Panc1 (cell line): ENCODE results near the gene SCGB1C1. TPM values are rescaled to one million over a fixed set of nuclear protein-coding genes. Genes with fewer than 3 reads are reported as not detected.

Source experiments
- ATAC-seq: fragments of 200-7000 bp; cut with Tn5 transposase; 2 replicates; pipeline ENCODE4 v1.9.1; 2020; ENCODE audit warnings: mild to moderate bottlenecking, moderate library complexity
- BruUV-seq: library from RNA; stranded (reverse); fragments of 400-500 nt; replicated peaks from 2 replicates; lab custom pipeline; 2021; lab: Mats Ljungman, UMichigan
- CTCF ChIA-PET: fragments of 300-600 bp; sonication (Branson Sonifier 250); formaldehyde crosslinking; loops from one replicate; lab custom pipeline; 2022; ENCODE audit warnings: antibody characterized with exemption; lab: Charles Lee
- POLR2A ChIA-PET: fragments of 300-600 bp; sonication (Branson Sonifier 250); formaldehyde crosslinking; loops from one replicate; lab custom pipeline; 2022; ENCODE audit warnings: antibody characterized with exemption; lab: Charles Lee
- DNase-seq: peaks from one replicate; pipeline ENCODE4 v3.0.0-alpha.2; 2010; ENCODE audit warnings: low read depth, low spot score
- H3K27ac ChIP-seq: 2 replicates; pipeline ENCODE4 v1.5.1; 2011; ENCODE audit warnings: mild to moderate bottlenecking, low read length, inconsistent platforms
- H3K27me3 ChIP-seq: fragments of 200-500 bp; sonication (Bioruptor generic); 2 replicates; pipeline ENCODE4 v1.6.0; 2014; ENCODE audit warnings: low read length, inconsistent platforms; ENCODE audit not compliant: control insufficient read depth, insufficient read depth
- H3K36me3 ChIP-seq: fragments of 200-500 bp; sonication (Bioruptor generic); 2 replicates; pipeline ENCODE4 v1.5.1; 2014; ENCODE audit warnings: inconsistent platforms, mild to moderate bottlenecking, low read length, moderate library complexity; ENCODE audit not compliant: control insufficient read depth, insufficient read depth
- H3K4me1 ChIP-seq: 2 replicates; pipeline ENCODE4 v1.5.1; 2011; ENCODE audit warnings: inconsistent platforms, mild to moderate bottlenecking, low read length, moderate library complexity; ENCODE audit not compliant: control insufficient read depth, insufficient read depth
- H3K4me3 ChIP-seq, 2 experiments: 2 replicates each; pipeline ENCODE4 v1.5.1; 2011 to 2012; ENCODE audit warnings: low read depth in 2 of 2, low read length in 2 of 2, mild to moderate bottlenecking in 2 of 2, inconsistent platforms in 1 of 2, moderate library complexity in 1 of 2
- H3K9me3 ChIP-seq: fragments of 200-500 bp; sonication (Bioruptor generic); 2 replicates; pipeline ENCODE4 v1.5.1; 2014; ENCODE audit warnings: low read depth, mild to moderate bottlenecking, inconsistent platforms, low read length, moderate library complexity; ENCODE audit not compliant: control insufficient read depth, insufficient read depth
- CTCF ChIP-seq: fragments of 450-650 bp; IDR thresholded peaks from 2 replicates; pipeline ENCODE4 v1.5.1; 2017; ENCODE audit warnings: mild to moderate bottlenecking
- POLR2AphosphoS5 ChIP-seq: IDR thresholded peaks from 2 replicates; pipeline ENCODE4 v1.6.1; 2012; ENCODE audit warnings: mild to moderate bottlenecking, low read depth, low read length, moderate library complexity
- REST ChIP-seq, 2 experiments: IDR thresholded peaks; 2 replicates each; pipeline ENCODE4 v1.6.1; 2011 to 2012; ENCODE audit warnings: low read depth in 2 of 2, control low read depth in 1 of 2, low read length in 1 of 2, mild to moderate bottlenecking in 1 of 2, moderate library complexity in 1 of 2; ENCODE audit not compliant: insufficient read depth in 1 of 2
- SIN3A ChIP-seq: IDR thresholded peaks from 2 replicates; pipeline ENCODE4 v1.6.1; 2012; ENCODE audit warnings: low read depth, mild to moderate bottlenecking, low read length, moderate library complexity, borderline replicate concordance; ENCODE audit not compliant: insufficient read depth
- TCF7L2 ChIP-seq: IDR thresholded peaks from 2 replicates; pipeline ENCODE4 v1.6.1; 2011; ENCODE audit warnings: mild to moderate bottlenecking, low read depth, low read length, inconsistent platforms
- in situ Hi-C: cut with HindIII; loops from 2 replicates; pipeline ENCODE4 v1.10.0; 2016; ENCODE audit warnings: low sequenced_read_pairs, low pct_unique_long_range_greater_than_20kb
- intact Hi-C: fragments of 100-400 bp; cut with micrococcal nuclease; formaldehyde crosslinking; loops from one replicate; pipeline ENCODE4 v1.10.0; 2022; ENCODE audit not compliant: unreplicated experiment
- total RNA-seq: library from RNA; stranded (reverse); gene quantifications from one replicate; pipeline ENCODE4 v1.2.1, GENCODE V29; 2021; ENCODE audit not compliant: unreplicated experiment

SCGB1C1 gene
- total RNA-seq, 1 experiment from 2014 or later = not detected

GRCh38 chr11:204587-205109 lies 11.8 kb downstream of the SCGB1C1 start:
- ChIA-PET CTCF (no interaction called here), POLR2A (interaction anchor here (0.9 kb wide), 1 partner anchor 32 kb away, joined by 12 read pairs; the partner anchor contains the start of gene PSMD13)
- H3K9me3 ChIP-seq = no peaks in the 10 kb centered on the region
- peaks cover 4% of the 10 kb centered on the region; the same call in 1 of the 2 replicates for H3K36me3 ChIP-seq
- in situ Hi-C loops (no loop called here), intact Hi-C loops (no loop called here)
- H3K4me1 ChIP-seq = peaks cover 16% of the 10 kb centered on the region
- no peak overlapping the region for H3K4me3 ChIP-seq
- no peak for ATAC-seq
- no peak for DNase-seq
- TF ChIP-seq POLR2AphosphoS5 (0 out of 2 replicates have a peak, but pooled peaks have one; percentile 6), CTCF (no peak)
- no TSS peak for BruUV-seq
- H3K27ac ChIP-seq = no peak overlapping the region
- H3K27me3 ChIP-seq = no peaks in the 10 kb centered on the region

DNA sequence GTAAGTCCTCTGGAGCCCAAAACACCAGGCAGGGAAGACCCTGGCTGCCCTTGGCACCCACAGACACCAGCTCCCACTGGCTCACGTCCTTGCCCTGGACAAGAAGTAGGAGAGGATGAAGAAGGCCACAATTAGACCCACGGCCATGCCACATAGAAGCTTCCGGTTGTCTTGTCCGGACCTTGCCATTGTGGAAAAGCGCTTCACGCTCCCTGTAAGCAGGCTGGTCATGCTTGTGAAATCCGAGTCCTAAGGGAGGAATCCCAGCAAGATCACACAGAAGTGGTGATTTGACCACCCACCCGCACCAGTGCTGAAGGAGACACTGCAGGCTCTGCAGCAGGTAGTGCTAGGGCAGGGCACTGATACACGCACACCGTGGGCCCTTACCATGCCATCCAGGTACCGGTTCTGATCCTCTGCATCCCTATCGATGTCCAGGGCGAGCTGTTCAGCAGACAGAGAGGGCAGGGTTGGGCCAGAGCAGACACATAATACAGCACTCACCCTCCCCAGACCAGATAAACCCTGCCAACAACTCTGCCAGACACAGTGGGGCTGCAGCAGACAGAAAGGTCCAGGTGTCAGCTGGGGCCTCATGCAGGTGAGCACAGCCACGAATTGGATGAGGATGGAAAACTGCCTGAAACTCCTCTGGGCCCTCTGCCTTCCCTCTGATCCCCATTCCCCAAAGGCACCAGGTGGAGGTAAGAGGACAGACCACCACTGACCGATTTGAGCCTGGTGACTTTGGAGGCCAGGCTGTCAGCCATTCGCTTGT lies 12.5 kb downstream of the SCGB1C1 start:
- H3K36me3 ChIP-seq = peaks cover 11% of the 10 kb centered on the region
- POLR2A ChIA-PET = interaction anchor here (0.9 kb wide), 2 partner anchors 32 to 33 kb away, joined by 4 to 12 read pairs; partner anchors contain the start of gene PSMD13

More for the DNA sequence above, 12.5 kb downstream of the SCGB1C1 start:
- H3K27me3 ChIP-seq = no peaks in the 10 kb centered on the region
- DNase-seq (no peak), ATAC-seq (no peak)
- H3K27ac ChIP-seq = peak overlapping the region; percentile 100; the same call in 1 of the 2 replicates
- H3K4me1 ChIP-seq = peaks cover 24% of the 10 kb centered on the region
- intact Hi-C loops = no loop called here
- TF ChIP-seq REST (IDR thresholded peaks at IDR 0.05; ENCODE audit: insufficient read depth in 1 of 2, low read depth in 2 of 2, low read length in 1 of 2) (no peak), CTCF (no peak), SIN3A (no peak), POLR2AphosphoS5 (no peak), TCF7L2 (no peak)
- in situ Hi-C loops = no loop called here
- CTCF ChIA-PET = no interaction called here
- BruUV-seq = TSS peak; percentile 66
- H3K4me3 ChIP-seq = peak overlapping the region in 1 of 2 experiments; percentile 100; a peak in 2 of 4 replicates
- no peaks in the 10 kb centered on the region for H3K9me3 ChIP-seq
